HepG2 (cell line): ENCODE data around the gene ABCA2. TPM values are rescaled to one million over a fixed set of nuclear protein-coding genes. Genes with fewer than 3 reads are reported as not detected.

Experiments used
- ATAC-seq: fragments of 200-7000 bp; cut with Tn5 transposase; 3 replicates; pipeline ENCODE4 v1.9.1; 2020; ENCODE audit warnings: mild to moderate bottlenecking, moderate library complexity
- BruUV-seq: library from RNA; stranded (reverse); fragments of 400-500 nt; replicated peaks from 2 replicates; lab custom pipeline; 2021; lab: Mats Ljungman, UMichigan
- CTCF ChIA-PET: fragments of 300-600 bp; formaldehyde crosslinking; extraction: SDS; loops from one replicate; lab custom pipeline; 2021; ENCODE audit warnings: low total read pairs, inconsistent platforms, low intra/inter-chr PET ratio; lab: Yijun Ruan, JAX
- POLR2A ChIA-PET: fragments of 350-600 bp; sonication (Branson Sonifier 250); formaldehyde crosslinking; loops from one replicate; lab custom pipeline; 2020; ENCODE audit warnings: antibody characterized with exemption, inconsistent platforms; lab: Yijun Ruan, JAX
- DNase-seq: peaks from one replicate; pipeline ENCODE4 v3.0.0-alpha.2; 2015; ENCODE audit warnings: low spot score
- FAIRE-seq: peaks from 3 replicates; lab custom pipeline; 2011; peaks lifted over from hg19 to GRCh38; lab: Jason Lieb, UNC
- H2AFZ ChIP-seq: one replicate; pipeline ENCODE4 v1.6.1; 2011; ENCODE audit warnings: low read length, inconsistent platforms
- H3K27ac ChIP-seq: fragments of 300-600 bp; 3 replicates; pipeline ENCODE4 v1.8.0; 2011; ENCODE audit warnings: mixed run types, mild to moderate bottlenecking, mixed read lengths, low read length, inconsistent platforms; ENCODE audit not compliant: insufficient read depth; ENCODE audit errors: extremely low read length
- H3K27me3 ChIP-seq, 2 experiments: fragments of 200-600 bp in 1 of 2; 2 replicates in 1 of 2; 3 replicates in 1 of 2; pipeline versions ENCODE4 v1.6.0 to v1.8.0; 2011; ENCODE audit warnings: low read length in 2 of 2, mild to moderate bottlenecking in 2 of 2, moderate library complexity in 2 of 2, inconsistent platforms in 1 of 2; ENCODE audit not compliant: insufficient read depth in 2 of 2, control insufficient read depth in 1 of 2
- H3K36me3 ChIP-seq, 2 experiments: fragments of 200-600 bp in 1 of 2; replicated peaks in 1 of 2; 2 replicates in 1 of 2; 3 replicates in 1 of 2; pipeline versions ENCODE4 v1.5.1 to v1.8.0; 2011; ENCODE audit warnings: low read length in 2 of 2, inconsistent platforms in 1 of 2; ENCODE audit not compliant: insufficient read depth in 2 of 2, control insufficient read depth in 1 of 2
- H3K4me1 ChIP-seq: 2 replicates; pipeline ENCODE4 v1.5.1; 2012; ENCODE audit warnings: low read length, inconsistent platforms; ENCODE audit not compliant: insufficient read depth
- H3K4me2 ChIP-seq: 2 replicates; pipeline ENCODE4 v1.6.0; 2011; ENCODE audit warnings: low read depth, low read length, inconsistent platforms
- H3K4me3 ChIP-seq, 3 experiments: fragments of 200-600 bp in 1 of 3; sonication (generic), shearing (Covaris generic) in 1 of 3; replicated peaks in 1 of 3; 2 replicates each; pipeline ENCODE4 v1.5.1; 2011 to 2016; ENCODE audit warnings: low read length in 3 of 3, inconsistent platforms in 2 of 3, low read depth in 2 of 3, mild to moderate bottlenecking in 2 of 3, control low read depth in 1 of 3, mixed read lengths in 1 of 3; ENCODE audit not compliant: insufficient read depth in 1 of 3
- H3K79me2 ChIP-seq: one replicate; pipeline ENCODE4 v1.6.1; 2011; ENCODE audit warnings: low read length, inconsistent platforms; ENCODE audit not compliant: insufficient read depth
- H3K9ac ChIP-seq: 2 replicates; pipeline ENCODE4 v1.6.0; 2011; ENCODE audit warnings: mild to moderate bottlenecking, low read depth, low read length, inconsistent platforms; ENCODE audit not compliant: insufficient read depth
- H3K9me3 ChIP-seq: 2 replicates; pipeline ENCODE4 v1.5.1; 2012; ENCODE audit warnings: mild to moderate bottlenecking, low read length
- H4K20me1 ChIP-seq: 2 replicates; pipeline ENCODE4 v1.6.0; 2011; ENCODE audit warnings: inconsistent platforms, mild to moderate bottlenecking, low read length, moderate library complexity; ENCODE audit not compliant: insufficient read depth
- BCL6 ChIP-seq: IDR thresholded peaks from 2 replicates; pipeline ENCODE4 v1.6.1; 2016; ENCODE audit warnings: missing genetic modification reagents, missing compliant biosample characterization
- ESRRA ChIP-seq: sonication (generic); formaldehyde crosslinking; IDR thresholded peaks from 2 replicates; pipeline ENCODE4 v1.5.1; 2020; ENCODE audit warnings: mild to moderate bottlenecking, low read depth, missing genetic modification reagents
- KAT7 ChIP-seq: IDR thresholded peaks from 2 replicates; pipeline ENCODE4 v1.6.1; 2018; ENCODE audit warnings: borderline replicate concordance, missing compliant biosample characterization
- MAFF ChIP-seq: IDR thresholded peaks from 2 replicates; pipeline ENCODE4 v1.6.1; 2011; ENCODE audit warnings: low read depth, low read length, improper control_type of control experiment
- NFIC ChIP-seq: IDR thresholded peaks from 2 replicates; pipeline ENCODE4 v1.6.1; 2012; ENCODE audit warnings: mild to moderate bottlenecking, low read length, inconsistent platforms
- SALL2 ChIP-seq: sonication (generic); formaldehyde crosslinking; IDR thresholded peaks from 2 replicates; pipeline ENCODE4 v1.8.1; 2023; ENCODE audit warnings: mild to moderate bottlenecking, missing genetic modification reagents, inconsistent platforms
- SRSF1 ChIP-seq: fragments of 200-400 bp; formaldehyde crosslinking; optimal IDR thresholded peaks from 2 replicates; pipeline ENCODE3; 2017; ENCODE audit warnings: mild to moderate bottlenecking, low read depth, low read length, moderate library complexity
- ZNF282 ChIP-seq: fragments of 450-650 bp; IDR thresholded peaks from 2 replicates; pipeline ENCODE4 v1.6.1; 2018; ENCODE audit not compliant: partially characterized antibody
- ZNF343 ChIP-seq: sonication (generic); formaldehyde crosslinking; IDR thresholded peaks from 2 replicates; pipeline ENCODE4 v1.4.0; 2020; ENCODE audit warnings: mild to moderate bottlenecking, missing genetic modification reagents
- ZNF747 ChIP-seq: sonication (generic); formaldehyde crosslinking; IDR thresholded peaks from 2 replicates; pipeline ENCODE4 v1.8.1; 2023; ENCODE audit warnings: missing genetic modification reagents, mild to moderate bottlenecking, borderline replicate concordance
- WGBS: methylation state at CpG from one replicate; pipeline ENCODE4 v1.1.6; 2017; ENCODE audit warnings: low lambda C conversion rate; 5-methylcytosine and 5-hydroxymethylcytosine counted together
- in situ Hi-C: cut with HindIII; loops from 2 replicates; pipeline ENCODE4 v1.10.0; 2017; ENCODE audit warnings: low pct_unique_long_range_greater_than_20kb; ENCODE audit not compliant: extremely low pct_ligation_motif_present
- intact Hi-C: fragments of 100-400 bp; cut with micrococcal nuclease; formaldehyde crosslinking; loops from one replicate; pipeline ENCODE4 v1.10.0; 2022; ENCODE audit not compliant: unreplicated experiment
- polyA plus RNA-seq, 8 experiments: library from polyadenylated mRNA; depleted of rRNA in 3 of 8; stranded (reverse) in 7 of 8; unstranded in 1 of 8; fragments of >200 nt; fragmentation: Illumina TruSeq in 4 of 8; extraction: Trizol in 4 of 8; gene quantifications; 2 replicates each; pipeline versions ENCODE4 v1.2.1 to v1.2.3, GENCODE V29; 2011 to 2016; ENCODE audit warnings: low read depth in 4 of 8, missing spikeins in 1 of 8, mixed read lengths in 1 of 8; ENCODE audit not compliant: insufficient read depth in 1 of 8
- total RNA-seq, 5 experiments: library from RNA; depleted of rRNA; stranded (reverse); fragments of >200 nt; fragmentation: Illumina TruSeq; extraction: Trizol; gene quantifications; 2 replicates each; pipeline ENCODE4 v1.2.3, GENCODE V29; 2016; ENCODE audit warnings: low read depth in 1 of 5
- TF ChIP-seq, protein P1 (sequence below): sonication (generic); formaldehyde crosslinking; IDR thresholded peaks from 2 replicates; pipeline ENCODE4 v1.4.0; 2020; ENCODE audit warnings: missing genetic modification reagents
- TF ChIP-seq, protein P2 (sequence below): sonication (generic); formaldehyde crosslinking; IDR thresholded peaks from 2 replicates; pipeline ENCODE4 v1.4.0; 2020; ENCODE audit warnings: missing genetic modification reagents
- TF ChIP-seq, protein P3 (sequence below): sonication (generic); formaldehyde crosslinking; IDR thresholded peaks from 2 replicates; pipeline ENCODE4 v1.5.0; 2020; ENCODE audit warnings: mild to moderate bottlenecking, missing genetic modification reagents, borderline replicate concordance

ABCA2 gene
- total and polyA plus RNA-seq, 2 of the 13 experiments (the other 11 are each of a cell fraction or from before 2014, with no cell fraction given): 2.9 to 19.2 TPM

DNA sequence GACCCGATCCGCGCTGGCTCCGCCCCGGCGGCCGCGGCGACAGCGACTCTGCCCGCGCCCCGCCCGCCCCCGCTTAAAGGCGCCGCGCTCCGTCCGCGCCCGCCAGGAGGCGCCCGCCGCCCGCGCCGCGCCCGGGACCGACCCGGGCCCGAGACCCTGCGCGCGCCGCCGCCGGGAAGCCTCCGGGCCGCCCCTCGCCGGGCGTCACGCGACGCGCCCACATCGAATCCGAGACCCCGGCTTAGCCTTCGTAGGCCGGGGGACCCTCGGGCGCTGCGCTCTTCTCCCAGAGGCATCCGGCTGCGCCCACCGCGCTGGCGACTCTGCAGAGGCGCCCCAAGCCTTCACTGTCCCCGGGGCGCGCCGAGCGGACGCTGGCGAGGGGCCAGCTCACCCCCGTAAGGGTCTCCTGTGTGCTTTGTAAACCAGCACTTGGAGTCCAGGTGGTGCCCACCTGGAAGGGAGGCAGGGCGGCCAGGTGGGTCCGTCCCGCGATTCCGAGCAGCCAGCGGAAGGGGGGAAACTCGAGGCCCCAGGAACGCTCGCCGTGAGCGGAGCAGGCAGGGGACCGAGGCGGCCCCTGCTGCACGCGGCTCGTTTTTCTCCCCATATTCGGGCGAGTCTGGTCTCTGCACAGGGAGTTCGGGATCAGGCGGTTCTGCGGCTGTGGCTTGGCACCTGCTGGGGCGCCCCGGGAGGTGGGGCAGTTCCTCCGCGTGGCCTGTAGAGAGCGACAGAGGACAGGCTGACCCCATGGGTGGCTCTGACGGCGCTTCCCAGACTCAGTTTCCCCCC is 423 bp upstream of the ABCA2 start:
- peaks cover 0 to 19% of the 10 kb centered on the region in 2 experiments; a peak in 2 of 5 replicates for H3K27me3 ChIP-seq
- no peak for FAIRE-seq
- ATAC-seq: peak; percentile 47
- no peaks in the 10 kb centered on the region for H3K9me3 ChIP-seq
- peak overlapping the region; percentile 57; the same call in 1 of the 2 replicates for H3K9ac ChIP-seq
- in situ Hi-C loops (no loop called here), intact Hi-C loops (no loop called here)
- POLR2A ChIA-PET: interaction anchor here (1.0 to 1.6 kb wide), 6 partner anchors 27 to 79 kb away, joined by 3 to 6 read pairs (median 4); partner anchors contain the start of genes CLIC3 and SAPCD2
- CTCF ChIA-PET: interaction anchor here (1.1 to 1.4 kb wide), 3 partner anchors 27 to 80 kb away, joined by 3 to 4 read pairs (median 4); no protein-coding TSS in a partner anchor
- no peaks in the 10 kb centered on the region for H4K20me1 ChIP-seq
- H3K4me3 ChIP-seq: peak overlapping the region; percentile 35 to 78 (median 46)
- BruUV-seq: no TSS peak
- H3K36me3 ChIP-seq: no peaks in the 10 kb centered on the region
- no peaks in the 10 kb centered on the region for H3K79me2 ChIP-seq
- no peak overlapping the region for H2AFZ ChIP-seq
- DNase-seq: no peak
- H3K4me2 ChIP-seq: peak overlapping the region; percentile 95
- H3K27ac ChIP-seq: no peak overlapping the region
- peaks cover 85% of the 10 kb centered on the region for H3K4me1 ChIP-seq
- WGBS: 0% methylated on average over 4 of the region's 98 CpGs
- TF ChIP-seq BCL6 (no peak), KAT7 (no peak; the same call in 1 of the 2 replicates), MAFF (no peak), ZNF343 (CRISPR knock-in tag) (no peak), ZNF747 (CRISPR knock-in tag) (no peak), SRSF1 (no peak), NFIC (no peak), SALL2 (CRISPR knock-in tag) (0 out of 2 replicates have a peak, but pooled peaks have one; percentile 9), ESRRA (no peak), ZNF282 (no peak)
- TF ChIP-seq, protein P1, sequence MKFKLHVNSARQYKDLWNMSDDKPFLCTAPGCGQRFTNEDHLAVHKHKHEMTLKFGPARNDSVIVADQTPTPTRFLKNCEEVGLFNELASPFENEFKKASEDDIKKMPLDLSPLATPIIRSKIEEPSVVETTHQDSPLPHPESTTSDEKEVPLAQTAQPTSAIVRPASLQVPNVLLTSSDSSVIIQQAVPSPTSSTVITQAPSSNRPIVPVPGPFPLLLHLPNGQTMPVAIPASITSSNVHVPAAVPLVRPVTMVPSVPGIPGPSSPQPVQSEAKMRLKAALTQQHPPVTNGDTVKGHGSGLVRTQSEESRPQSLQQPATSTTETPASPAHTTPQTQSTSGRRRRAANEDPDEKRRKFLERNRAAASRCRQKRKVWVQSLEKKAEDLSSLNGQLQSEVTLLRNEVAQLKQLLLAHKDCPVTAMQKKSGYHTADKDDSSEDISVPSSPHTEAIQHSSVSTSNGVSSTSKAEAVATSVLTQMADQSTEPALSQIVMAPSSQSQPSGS (CRISPR knock-in tag): no peak
- TF ChIP-seq, protein P2, sequence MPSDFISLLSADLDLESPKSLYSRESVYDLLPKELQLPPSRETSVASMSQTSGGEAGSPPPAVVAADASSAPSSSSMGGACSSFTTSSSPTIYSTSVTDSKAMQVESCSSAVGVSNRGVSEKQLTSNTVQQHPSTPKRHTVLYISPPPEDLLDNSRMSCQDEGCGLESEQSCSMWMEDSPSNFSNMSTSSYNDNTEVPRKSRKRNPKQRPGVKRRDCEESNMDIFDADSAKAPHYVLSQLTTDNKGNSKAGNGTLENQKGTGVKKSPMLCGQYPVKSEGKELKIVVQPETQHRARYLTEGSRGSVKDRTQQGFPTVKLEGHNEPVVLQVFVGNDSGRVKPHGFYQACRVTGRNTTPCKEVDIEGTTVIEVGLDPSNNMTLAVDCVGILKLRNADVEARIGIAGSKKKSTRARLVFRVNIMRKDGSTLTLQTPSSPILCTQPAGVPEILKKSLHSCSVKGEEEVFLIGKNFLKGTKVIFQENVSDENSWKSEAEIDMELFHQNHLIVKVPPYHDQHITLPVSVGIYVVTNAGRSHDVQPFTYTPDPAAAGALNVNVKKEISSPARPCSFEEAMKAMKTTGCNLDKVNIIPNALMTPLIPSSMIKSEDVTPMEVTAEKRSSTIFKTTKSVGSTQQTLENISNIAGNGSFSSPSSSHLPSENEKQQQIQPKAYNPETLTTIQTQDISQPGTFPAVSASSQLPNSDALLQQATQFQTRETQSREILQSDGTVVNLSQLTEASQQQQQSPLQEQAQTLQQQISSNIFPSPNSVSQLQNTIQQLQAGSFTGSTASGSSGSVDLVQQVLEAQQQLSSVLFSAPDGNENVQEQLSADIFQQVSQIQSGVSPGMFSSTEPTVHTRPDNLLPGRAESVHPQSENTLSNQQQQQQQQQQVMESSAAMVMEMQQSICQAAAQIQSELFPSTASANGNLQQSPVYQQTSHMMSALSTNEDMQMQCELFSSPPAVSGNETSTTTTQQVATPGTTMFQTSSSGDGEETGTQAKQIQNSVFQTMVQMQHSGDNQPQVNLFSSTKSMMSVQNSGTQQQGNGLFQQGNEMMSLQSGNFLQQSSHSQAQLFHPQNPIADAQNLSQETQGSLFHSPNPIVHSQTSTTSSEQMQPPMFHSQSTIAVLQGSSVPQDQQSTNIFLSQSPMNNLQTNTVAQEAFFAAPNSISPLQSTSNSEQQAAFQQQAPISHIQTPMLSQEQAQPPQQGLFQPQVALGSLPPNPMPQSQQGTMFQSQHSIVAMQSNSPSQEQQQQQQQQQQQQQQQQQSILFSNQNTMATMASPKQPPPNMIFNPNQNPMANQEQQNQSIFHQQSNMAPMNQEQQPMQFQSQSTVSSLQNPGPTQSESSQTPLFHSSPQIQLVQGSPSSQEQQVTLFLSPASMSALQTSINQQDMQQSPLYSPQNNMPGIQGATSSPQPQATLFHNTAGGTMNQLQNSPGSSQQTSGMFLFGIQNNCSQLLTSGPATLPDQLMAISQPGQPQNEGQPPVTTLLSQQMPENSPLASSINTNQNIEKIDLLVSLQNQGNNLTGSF (CRISPR knock-in tag): no peak
- TF ChIP-seq, protein P3, sequence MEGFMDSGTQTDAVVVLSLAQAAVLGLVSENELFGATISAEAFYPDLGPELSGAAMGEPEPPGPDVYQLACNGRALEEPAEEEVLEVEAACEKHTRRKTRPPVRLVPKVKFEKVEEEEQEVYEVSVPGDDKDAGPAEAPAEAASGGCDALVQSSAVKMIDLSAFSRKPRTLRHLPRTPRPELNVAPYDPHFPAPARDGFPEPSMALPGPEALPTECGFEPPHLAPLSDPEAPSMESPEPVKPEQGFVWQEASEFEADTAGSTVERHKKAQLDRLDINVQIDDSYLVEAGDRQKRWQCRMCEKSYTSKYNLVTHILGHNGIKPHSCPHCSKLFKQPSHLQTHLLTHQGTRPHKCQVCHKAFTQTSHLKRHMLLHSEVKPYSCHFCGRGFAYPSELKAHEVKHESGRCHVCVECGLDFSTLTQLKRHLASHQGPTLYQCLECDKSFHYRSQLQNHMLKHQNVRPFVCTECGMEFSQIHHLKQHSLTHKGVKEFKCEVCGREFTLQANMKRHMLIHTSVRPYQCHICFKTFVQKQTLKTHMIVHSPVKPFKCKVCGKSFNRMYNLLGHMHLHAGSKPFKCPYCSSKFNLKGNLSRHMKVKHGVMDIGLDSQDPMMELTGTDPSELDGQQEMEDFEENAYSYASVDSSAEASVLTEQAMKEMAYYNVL (CRISPR knock-in tag): no peak
